HG03039 (cell line): Measurements from ENCODE around the gene KCNN1.
"Not testable (repeated sequence)": the region's sequence is repeated elsewhere in the genome, so short reads cannot be mapped to it uniquely, and the experiment has no call there.

ENCODE experiments used
- ATAC-seq: cut with Tn5 transposase; IDR thresholded peaks from one replicate; pipeline ENCODE4 v1.9.1; 2021; ENCODE audit warnings: mild to moderate bottlenecking, moderate library complexity; ENCODE audit not compliant: unreplicated experiment

The KCNN1 gene

DNA sequence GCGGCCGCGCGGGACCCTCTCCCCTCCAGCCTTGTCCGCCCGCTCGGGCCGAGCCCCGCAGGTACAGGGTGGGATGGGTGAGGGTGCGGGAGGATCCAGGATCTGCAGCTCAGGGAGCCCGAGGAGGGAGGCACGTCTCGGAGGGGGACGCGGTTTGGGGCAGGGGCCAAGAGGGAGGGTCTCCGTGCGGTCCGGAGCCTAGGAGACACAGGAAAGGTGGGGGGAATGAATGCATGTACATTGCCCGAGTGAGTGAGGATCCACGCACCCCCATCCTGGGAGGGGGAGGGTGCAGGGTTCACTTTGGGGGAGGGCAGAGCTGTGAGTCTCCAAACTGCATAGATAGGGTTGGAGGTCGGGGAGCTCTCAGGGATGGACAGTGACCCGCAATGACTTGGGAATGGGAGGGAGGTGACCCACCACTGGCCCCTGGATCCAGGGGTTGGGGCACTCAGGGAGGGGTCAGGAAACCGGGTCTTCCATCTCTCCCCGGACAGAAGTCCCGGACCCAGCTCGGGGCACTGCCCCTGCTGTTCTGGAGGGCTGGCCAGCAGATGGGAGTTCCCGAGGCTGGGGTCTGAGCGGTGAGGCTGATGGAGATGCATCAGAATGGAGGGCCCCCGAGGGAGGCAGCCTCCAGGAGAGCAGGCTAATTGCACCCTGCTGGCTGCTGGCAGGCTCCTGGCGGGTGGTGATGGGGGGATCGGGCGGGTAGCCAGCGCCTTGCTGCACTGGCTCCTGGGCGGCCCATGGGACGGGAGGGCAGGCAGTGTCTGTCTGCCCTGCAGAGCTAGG is 547 bp downstream of the KCNN1 start:
- no peak for ATAC-seq

GRCh38 chr19:17968362-17968761 is 1.5 kb downstream of the KCNN1 start:
- no peak for ATAC-seq

GRCh38 chr19:17969096-17969792 is 2.3 kb downstream of the KCNN1 start:
- ATAC-seq: no peak

DNA sequence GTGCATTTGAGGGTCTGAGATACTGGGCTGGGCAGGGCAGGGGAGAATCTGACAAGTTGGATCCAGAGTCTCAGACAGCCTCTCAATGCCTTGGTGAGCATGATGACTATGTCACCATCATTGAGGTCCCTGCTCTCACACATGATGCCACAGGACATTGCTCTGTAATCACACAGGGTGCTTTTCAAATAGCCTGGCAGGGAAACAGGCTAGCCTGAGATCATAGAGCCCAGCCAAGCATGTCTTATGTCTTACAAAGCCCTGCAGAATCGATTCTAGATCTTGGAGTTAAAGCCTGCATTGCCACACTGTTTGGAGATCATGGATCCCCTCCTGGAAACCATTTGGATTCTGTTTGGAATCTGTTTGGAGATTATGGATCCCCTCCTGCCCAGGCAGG is 5.3 kb downstream of the KCNN1 start:
- ATAC-seq: no peak

GRCh38 chr19:17973759-17974158 is 6.9 kb downstream of the KCNN1 start:
- no peak for ATAC-seq

DNA sequence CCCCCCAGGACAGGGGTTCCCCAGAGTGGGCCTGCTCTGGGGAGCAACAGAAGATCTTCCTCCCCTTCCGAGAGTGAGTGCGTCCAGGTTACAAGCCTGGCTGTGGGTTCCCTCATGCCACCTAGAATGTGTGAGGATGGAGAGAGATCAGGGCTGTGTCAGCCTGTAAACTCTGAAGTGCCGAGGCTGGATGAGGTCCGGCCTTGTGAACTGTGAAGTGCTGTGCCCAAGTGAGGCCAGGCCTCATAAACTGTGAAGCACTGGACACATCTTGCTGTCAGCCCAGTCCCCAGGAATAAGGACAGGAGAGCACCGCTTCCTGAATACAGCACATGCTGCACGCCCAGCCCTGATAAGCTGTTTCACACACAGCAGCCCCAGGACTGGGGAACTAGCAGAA is 7.6 kb downstream of the KCNN1 start:
- ATAC-seq: no peak

- no peak for ATAC-seq
These were observed 8.1 kb downstream of the KCNN1 start for GRCh38 chr19:17975032-17975431.

- no peak for ATAC-seq
These were observed 10.1 kb downstream of the KCNN1 start for GRCh38 chr19:17977021-17977420.

- no peak for ATAC-seq
These were observed 10.6 kb downstream of the KCNN1 start for GRCh38 chr19:17977488-17977887.

- ATAC-seq: no peak
These were observed 14.7 kb downstream of the KCNN1 start for GRCh38 chr19:17981611-17982010.

- ATAC-seq: no peak
These were observed 15.5 kb downstream of the KCNN1 start for GRCh38 chr19:17982430-17982829.

DNA sequence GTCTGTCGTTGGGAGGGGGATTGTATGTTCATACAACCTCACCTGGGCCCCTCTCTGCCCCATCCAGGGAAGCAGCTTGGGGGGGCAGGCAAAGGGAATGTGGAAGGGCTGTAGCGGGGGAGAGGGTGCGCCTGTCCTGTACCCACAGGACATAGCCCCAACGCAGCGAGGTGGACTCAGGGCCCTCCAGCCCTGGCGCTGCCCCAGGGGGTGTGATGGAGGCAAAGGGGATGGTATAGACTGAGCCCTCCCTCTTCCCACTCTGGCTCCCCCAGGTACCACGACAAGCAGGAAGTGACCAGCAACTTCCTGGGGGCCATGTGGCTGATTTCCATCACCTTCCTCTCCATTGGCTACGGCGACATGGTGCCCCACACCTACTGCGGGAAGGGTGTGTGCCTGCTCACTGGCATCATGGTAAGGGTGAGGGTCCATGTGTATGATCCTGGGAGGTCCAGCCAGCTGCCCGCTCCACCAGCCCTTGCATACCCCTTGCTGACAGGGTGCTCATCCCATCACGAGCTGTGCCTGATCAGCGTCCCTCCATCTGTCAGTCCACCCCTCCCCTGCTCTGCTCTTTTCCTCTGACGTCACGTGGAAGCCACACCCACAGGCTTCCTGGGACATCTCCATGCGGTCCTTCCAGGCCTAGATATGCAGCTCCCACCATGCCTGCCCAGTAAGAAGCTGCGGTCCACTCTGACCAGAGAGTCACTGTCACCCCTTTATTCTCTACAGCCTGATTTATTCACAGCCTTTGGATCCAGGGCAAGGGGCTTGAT is 18.3 kb downstream of the KCNN1 start:
- ATAC-seq: no peak

- ATAC-seq: not testable (repeated sequence)
These were observed 19.7 kb downstream of the KCNN1 start for GRCh38 chr19:17986569-17986968.

DNA sequence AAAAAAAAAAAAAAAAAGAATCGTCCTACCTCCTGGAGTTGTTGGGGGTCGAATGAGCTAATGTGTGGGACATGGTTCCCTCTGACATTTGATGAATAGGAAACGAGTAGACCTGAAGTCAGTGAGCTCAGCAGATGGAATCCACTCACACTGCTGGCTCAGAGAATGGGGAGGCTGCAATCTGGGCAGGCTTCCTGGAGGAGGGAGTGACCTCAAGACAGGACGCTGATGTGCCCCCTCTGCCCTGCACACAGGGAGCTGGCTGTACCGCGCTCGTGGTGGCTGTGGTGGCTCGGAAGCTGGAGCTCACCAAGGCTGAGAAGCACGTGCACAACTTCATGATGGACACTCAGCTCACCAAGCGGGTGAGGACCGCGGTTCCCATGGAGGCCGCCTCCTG is 21.3 kb downstream of the KCNN1 start:
- ATAC-seq: no peak

DNA sequence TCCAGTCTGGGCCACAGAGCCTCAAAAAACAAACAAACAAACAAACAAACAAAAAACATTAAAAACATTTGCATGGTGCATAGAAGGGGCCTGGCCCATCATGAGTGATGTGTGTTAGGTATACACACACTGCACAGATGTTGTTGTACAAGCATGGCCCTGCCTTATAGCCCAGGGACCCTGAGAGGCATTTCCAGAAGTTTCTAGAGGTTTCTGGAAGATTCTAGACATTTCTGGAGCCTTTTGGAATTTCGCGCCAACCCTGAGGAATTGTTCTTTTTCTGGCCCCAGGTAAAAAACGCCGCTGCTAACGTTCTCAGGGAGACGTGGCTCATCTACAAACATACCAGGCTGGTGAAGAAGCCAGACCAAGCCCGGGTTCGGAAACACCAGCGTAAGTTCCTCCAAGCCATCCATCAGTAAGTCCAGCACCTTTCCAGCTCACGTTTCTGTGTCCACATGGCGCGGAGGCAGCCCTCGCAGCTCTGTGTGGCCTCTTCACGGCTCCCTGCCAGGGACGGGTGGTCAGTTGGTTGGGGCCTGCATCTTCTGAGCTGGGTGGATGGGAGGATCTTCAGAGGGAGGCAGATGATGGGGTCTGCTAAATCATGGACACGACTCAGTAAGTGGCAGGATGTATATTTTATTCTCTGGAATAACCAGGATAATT is 22.7 kb downstream of the KCNN1 start:
- no peak for ATAC-seq

DNA sequence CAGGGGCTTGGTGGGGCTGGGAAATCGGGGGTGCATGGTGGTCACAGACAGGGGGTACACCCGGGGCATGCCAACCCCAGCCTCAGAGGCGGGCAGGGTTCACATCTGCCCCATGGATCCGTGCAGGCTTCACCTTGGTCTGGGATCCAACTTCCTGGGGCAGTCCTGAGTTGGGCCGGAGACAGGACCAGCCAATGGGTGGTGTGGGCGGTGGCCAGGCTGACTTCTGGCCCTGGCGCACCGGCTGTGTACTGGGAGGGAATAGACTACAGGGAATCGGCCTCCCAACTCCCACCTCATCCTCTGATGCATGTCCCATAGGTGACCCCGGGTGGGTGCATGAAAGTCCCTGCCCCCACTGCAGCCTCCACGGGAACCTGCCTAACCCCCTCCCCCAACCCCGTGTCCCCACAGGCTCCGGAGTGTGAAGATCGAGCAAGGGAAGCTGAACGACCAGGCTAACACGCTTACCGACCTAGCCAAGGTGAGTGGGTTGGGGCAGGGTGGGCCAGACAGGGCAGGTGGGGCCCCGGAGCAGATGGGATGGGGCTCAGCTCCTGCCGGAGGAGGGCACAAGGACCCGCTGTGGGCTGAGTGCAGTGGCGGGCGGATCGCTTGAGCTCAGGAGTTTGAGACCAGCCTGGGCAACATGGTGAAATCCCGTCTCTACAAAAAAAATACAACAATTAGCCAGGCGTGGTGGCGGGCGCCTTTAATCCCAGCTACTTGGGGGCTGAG is 26.3 kb downstream of the KCNN1 start:
- no peak for ATAC-seq

DNA sequence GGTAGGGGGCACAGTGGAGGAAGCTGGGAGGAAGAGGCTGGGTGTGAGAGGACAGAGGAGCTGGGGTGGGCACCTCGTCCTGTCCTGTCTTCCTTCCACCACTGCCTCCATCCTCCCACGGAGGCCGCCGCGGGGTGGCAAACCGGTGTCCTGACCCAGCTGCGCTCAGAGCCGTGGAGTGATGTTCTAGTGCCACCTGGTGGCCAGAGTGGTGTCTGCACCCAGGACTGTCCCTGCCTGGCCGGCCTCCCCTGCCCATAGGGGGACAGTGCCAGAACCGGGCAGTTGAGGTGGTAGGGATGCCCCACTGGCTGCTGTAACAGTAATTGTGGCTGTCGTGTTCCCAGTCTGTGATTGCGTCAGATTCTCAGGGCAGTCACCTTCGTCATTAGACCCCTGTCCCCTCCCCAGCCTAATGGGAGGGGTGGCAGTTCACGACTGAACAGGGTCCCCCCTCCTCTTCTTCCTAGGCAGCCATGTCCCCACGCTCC is 30.0 kb downstream of the KCNN1 start:
- no peak for ATAC-seq

- no peak for ATAC-seq
These were observed 31.3 kb downstream of the KCNN1 start for GRCh38 chr19:17997969-17998826.

- no peak for ATAC-seq
These were observed 31.9 kb downstream of the KCNN1 start for GRCh38 chr19:17998827-17999150.
